ENCODE results near the gene FAM114A2. TPM values are rescaled to one million over a fixed set of nuclear protein-coding genes. Genes with fewer than 3 reads are reported as not detected.
"Not testable (repeated sequence)": the region's sequence is repeated elsewhere in the genome, so short reads cannot be mapped to it uniquely, and the experiment has no call there.

The FAM114A2 gene
- 17.2 TPM for total RNA-seq

GRCh38 chr5:154038707-154039457, at the start of gene FAM114A2, which contains the start of gene MFAP3:
TSS of gene FAM114A2 (minus strand) at chr5:154038910. CDS start at chr5:154034953, 3,957 bp downstream.
TSS of gene MFAP3 (plus strand) at chr5:154038967. CDS start at chr5:154049723, 10,756 bp downstream.
- DNase-seq (ENCODE audit: low spot score) = peak; percentile 91
- ATAC-seq = peak; percentile 99

GRCh38 chr5:154087260-154087659, 48.5 kb upstream of the FAM114A2 start:
- ATAC-seq = no peak
- DNase-seq (ENCODE audit: low spot score) = no peak

DNA sequence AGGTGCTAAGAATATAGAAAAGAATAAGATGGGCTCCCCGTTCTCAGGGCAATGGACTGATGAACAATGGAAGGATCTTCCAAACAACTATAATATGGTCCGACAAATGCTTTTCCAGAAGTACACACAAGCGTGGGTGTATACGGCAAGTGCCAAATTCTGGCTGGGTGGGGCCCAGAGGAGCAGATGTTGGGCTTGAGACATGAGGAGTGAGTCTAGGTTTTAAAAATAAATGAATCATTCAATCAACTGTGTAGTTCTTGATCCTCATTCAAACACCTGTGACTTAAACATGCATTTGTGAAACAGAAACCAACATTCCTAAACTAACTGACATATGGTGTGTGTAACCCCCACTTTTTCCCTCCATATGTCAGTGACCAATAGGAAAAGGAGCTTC, 47.9 kb upstream of the FAM114A2 start:
- ATAC-seq (no peak), DNase-seq (ENCODE audit: low spot score) (no peak)

GRCh38 chr5:154086146-154086545, 47.4 kb upstream of the FAM114A2 start:
- ATAC-seq (no peak), DNase-seq (ENCODE audit: low spot score) (no peak)

DNA sequence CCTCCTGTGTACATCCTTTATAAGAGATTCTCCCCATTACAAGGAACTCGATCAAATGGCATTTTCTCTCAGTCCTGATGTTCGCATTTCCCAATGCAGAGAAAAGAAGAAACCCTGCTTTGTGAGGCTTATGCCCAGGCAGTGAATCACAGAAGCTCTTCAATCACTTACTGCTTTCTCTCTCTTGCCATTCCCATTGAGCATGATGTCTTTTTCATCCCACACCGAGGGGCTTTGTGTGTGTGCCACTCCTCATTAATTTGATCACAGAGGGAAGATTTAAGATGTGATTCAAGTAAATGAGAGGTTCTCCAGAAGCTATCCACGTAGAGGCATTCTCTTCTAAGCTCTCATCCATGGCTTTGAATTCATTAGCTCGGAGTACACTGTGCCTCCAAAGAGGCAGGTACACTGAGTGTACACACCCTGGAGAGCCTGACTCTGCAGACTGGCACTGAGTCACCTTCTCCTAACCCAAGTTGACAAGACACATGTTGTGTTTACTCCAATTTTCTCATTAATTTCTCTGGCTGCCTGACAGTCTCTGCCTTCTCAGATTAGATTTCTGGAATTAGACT, 45.4 kb upstream of the FAM114A2 start:
- DNase-seq (ENCODE audit: low spot score) (no peak), ATAC-seq (no peak)

DNA sequence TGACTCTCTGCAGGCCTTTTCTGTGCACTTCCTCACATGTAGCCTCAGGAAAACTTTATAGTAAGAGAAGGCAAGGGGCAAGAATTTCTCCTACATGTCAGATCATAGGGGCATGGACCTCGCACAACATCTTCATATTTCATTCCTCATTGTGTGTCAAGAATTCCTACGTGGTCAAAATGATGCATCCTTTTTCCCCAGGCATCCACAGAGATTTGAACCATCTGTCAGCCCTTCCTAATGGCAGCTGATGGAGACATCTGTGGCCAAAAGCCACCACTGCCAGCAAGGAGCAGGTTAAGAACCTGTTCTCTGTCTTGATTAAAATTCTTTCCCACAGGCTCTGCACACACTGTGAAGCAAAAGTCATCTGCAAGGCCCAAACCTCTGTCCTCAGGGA, 42.5 kb upstream of the FAM114A2 start:
- ATAC-seq (no peak), DNase-seq (ENCODE audit: low spot score) (no peak)

GRCh38 chr5:154078272-154078671, 39.6 kb upstream of the FAM114A2 start:
- ATAC-seq (peak; percentile 60), DNase-seq (ENCODE audit: low spot score) (no peak)

- DNase-seq (ENCODE audit: low spot score) (peak; percentile 72), ATAC-seq (peak; percentile 89)
These were observed 39.0 kb upstream of the FAM114A2 start for GRCh38 chr5:154077696-154078095.

DNA sequence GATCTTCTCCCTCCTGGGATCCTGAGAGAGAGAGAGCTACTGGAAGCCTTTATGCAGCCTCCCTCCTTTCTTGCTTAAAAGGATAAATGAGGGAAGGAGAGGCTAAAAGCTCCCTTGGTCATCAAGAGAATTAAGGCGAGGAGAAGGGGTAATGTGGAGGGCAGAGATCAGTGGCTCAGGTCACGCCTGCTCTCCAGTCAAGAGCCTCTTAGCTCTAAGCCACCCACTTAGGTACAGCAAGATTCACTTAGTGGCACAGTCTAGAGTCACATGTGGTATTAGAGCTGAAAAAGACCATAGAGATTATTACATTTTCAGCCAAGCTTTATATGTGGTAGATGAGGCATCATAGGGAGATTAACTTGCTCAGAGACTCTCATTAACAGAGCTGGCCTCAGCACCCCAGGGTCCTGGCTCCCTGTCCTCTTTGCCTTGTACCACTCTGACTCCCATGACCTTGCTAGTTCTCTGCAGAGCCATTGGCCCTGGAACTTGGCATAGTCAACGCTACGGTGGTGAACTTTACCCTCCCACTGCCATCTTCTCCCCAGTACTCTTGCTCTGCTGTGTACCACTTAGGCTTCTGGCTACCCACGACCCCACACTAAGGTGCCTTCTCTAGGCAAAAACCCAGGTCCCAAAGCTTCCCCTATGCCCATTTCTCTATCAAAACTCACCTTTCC, 37.7 kb upstream of the FAM114A2 start:
- peak; percentile 46 for DNase-seq (ENCODE audit: low spot score)
- ATAC-seq = peak; percentile 26

DNA sequence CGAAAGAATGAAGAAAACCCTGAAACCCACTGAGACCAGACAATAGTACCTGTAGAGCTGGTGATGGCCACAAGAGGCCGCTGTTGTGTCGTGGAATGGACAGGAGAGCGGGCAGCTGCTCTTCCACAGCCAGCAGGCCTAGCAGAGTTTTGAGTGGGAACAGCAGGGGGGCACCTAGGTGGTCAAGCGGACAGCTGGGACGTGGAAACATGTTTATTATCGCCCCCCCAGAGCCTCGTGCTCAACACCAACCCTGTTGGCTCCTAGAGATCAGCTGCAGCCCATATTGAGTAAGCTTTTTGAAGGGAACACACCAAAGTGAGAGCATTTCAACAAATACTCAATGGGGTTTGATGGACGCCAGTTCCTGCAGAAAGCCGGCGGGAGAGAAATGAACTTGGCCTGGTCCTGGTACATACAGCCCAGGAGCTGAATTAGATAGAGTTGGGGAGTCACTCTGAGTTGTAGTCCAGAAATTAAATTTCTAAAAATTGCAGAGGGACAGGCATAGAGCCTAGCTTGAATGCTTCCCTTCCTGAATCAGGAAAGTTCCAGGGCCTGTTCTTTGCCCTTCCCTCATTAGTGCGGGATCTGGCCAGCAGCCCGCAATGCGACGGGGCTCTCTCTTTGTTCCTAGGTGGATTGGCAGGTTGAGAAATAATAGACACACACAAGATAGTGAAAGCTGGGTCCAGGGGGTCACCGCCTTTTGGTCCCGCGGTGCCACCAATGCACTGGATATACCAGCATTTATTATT, 33.9 kb upstream of the FAM114A2 start:
- DNase-seq (ENCODE audit: low spot score) = peak; percentile 81
- ATAC-seq = peak; percentile 98

GRCh38 chr5:154071799-154072413, 33.2 kb upstream of the FAM114A2 start:
- DNase-seq (ENCODE audit: low spot score) (no peak), ATAC-seq (no peak)

GRCh38 chr5:154069854-154070253, 31.1 kb upstream of the FAM114A2 start:
- ATAC-seq; DNase-seq (ENCODE audit: low spot score): not testable (repeated sequence)

- ATAC-seq (no peak), DNase-seq (ENCODE audit: low spot score) (no peak)
These were observed 27.3 kb upstream of the FAM114A2 start for GRCh38 chr5:154065971-154066370.

DNA sequence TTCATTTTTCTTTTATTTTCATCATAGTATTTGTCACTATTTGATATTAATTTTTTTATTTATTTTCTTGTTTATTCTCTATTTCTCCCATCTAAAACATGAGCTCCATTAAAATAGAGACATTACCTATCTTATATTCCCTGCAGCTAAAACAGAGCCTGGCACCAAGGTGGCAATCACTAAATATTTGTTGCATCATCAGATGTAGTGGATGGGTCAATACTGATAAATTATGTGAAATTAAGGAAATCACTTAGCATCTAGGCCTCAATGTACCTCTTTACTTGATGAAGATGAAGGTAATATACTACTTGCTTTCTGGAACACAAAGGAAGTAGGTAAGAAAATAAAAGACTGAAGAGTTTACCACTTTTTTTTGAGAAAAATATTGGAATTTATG, 24.7 kb upstream of the FAM114A2 start:
- ATAC-seq = no peak
- DNase-seq (ENCODE audit: low spot score) = no peak

- DNase-seq (ENCODE audit: low spot score) = no peak
- ATAC-seq = no peak
These were observed 21.9 kb upstream of the FAM114A2 start for GRCh38 chr5:154060606-154061005.

DNA sequence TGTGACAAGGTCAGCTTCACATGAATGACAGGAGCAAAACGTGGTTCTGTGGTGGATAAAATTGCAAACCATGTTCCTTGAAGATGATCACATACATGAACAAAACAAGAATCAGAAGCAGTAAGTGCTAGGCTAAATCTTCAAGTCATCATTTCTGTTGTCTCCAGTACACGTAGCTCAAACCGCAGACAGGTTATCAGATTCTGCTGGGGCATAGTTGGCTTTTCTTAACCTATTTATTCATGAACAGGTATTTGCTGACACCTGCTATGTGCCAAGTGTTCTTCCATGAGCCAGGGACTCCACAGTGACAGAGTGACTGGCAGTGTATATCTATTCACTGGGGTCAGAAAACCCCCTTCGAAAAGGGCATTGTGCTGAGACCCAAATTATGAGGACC, 20.9 kb upstream of the FAM114A2 start:
- ATAC-seq = peak; percentile 15
- DNase-seq (ENCODE audit: low spot score) = no peak

DNA sequence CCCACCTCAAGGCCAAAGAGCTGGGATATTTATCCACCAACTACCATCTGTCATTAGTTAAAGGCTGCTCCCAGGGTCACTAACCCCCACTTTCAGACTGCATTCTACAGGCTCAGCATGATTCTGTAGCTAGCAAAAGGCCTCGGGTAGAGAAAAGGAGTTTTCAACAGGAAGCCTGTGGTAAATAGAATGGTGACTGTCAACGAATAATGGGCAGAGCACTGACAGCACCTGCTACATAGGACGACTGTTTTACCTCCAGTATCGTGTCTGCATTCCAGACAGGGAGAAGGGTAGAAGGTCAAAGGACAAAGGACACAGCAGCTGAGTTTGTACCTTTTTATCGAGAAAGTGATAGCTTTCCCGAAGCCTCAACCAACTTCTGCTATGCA, 20.3 kb upstream of the FAM114A2 start:
- ATAC-seq = peak; percentile 91
- DNase-seq (ENCODE audit: low spot score) = no peak

- DNase-seq (ENCODE audit: low spot score) = no peak
- peak; percentile 16 for ATAC-seq
These were observed 19.6 kb upstream of the FAM114A2 start for GRCh38 chr5:154058055-154059038.

DNA sequence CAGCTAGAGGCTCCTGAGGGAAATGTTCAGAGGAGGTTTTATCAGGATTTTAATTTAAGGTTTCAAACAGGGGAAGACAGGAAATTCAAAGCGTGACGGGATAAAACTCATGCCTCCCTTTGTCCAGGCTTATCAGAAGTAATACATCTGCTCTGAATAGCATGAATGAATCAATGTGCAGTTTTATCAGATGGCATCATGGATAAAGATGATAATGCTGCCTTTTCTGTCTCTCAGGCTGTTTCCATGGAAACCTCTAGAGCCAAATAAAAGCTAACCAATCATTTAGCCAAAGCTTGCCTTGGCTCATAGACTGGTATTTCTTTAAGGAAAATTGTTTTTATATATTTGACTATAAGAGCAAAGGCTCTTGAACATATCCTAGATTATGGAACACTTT, 16.5 kb upstream of the FAM114A2 start:
- DNase-seq (ENCODE audit: low spot score) (no peak), ATAC-seq (no peak)

DNA sequence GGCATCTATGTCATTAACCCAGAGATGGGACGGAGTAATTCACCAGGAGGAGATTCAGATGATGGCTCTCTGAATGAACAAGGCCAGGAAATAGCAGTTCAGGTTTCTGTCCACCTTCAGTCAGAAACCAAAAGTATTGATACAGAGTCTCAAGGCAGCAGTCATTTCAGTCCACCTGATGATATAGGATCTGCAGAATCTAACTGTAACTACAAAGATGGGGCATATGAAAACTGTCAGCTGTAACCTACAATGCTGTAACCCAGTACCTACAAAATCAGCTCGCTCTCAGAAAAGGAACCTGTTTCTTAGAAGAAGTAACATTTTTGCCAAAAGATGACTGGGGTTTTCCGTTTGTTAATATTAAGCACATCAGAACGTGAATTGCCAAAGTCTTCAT, 14.8 kb upstream of the FAM114A2 start:
- no peak for DNase-seq (ENCODE audit: low spot score)
- no peak for ATAC-seq

All from left lobe of liver (tissue), 2 donors.